ENCODE measurements around the gene LRRC49.

Gene LRRC49

GRCh38 chr15:71051539-71051938, 158.9 kb downstream of the LRRC49 start:
- no peak for DNase-seq (ENCODE audit: low spot score)

GRCh38 chr15:71052356-71052755, 159.7 kb downstream of the LRRC49 start:
- no peak for DNase-seq (ENCODE audit: low spot score)

GRCh38 chr15:71054286-71054952, 161.8 kb downstream of the LRRC49 start:
- no peak for DNase-seq (ENCODE audit: low spot score)

- DNase-seq (ENCODE audit: low spot score): no peak
These were observed 162.8 kb downstream of the LRRC49 start for GRCh38 chr15:71055461-71055860.

GRCh38 chr15:71056111-71056510, 163.5 kb downstream of the LRRC49 start:
- DNase-seq (ENCODE audit: low spot score): no peak

- DNase-seq (ENCODE audit: low spot score): no peak
These were observed 164.5 kb downstream of the LRRC49 start for GRCh38 chr15:71057143-71057542.

- DNase-seq (ENCODE audit: low spot score): no peak
These were observed 165.0 kb downstream of the LRRC49 start for GRCh38 chr15:71057581-71057980.

GRCh38 chr15:71060983-71061382, 168.4 kb downstream of the LRRC49 start:
- DNase-seq (ENCODE audit: low spot score): no peak

- DNase-seq (ENCODE audit: low spot score): no peak
These were observed 174.4 kb downstream of the LRRC49 start for GRCh38 chr15:71066983-71067382.

GRCh38 chr15:71069693-71070092, 177.1 kb downstream of the LRRC49 start:
- no peak for DNase-seq (ENCODE audit: low spot score)

GRCh38 chr15:71071529-71071928, 178.9 kb downstream of the LRRC49 start:
- no peak for DNase-seq (ENCODE audit: low spot score)

GRCh38 chr15:71072423-71072822, 179.8 kb downstream of the LRRC49 start:
- DNase-seq (ENCODE audit: low spot score): no peak

- DNase-seq (ENCODE audit: low spot score): no peak
These were observed 186.0 kb downstream of the LRRC49 start for GRCh38 chr15:71078506-71079207.

- DNase-seq (ENCODE audit: low spot score): no peak
These were observed 186.8 kb downstream of the LRRC49 start for GRCh38 chr15:71079208-71080044.

- DNase-seq (ENCODE audit: low spot score): no peak
These were observed 187.5 kb downstream of the LRRC49 start for GRCh38 chr15:71080166-71080565.

- DNase-seq (ENCODE audit: low spot score): no peak
These were observed 188.1 kb downstream of the LRRC49 start for GRCh38 chr15:71080705-71081104.

GRCh38 chr15:71082803-71083202, 190.2 kb downstream of the LRRC49 start:
- DNase-seq (ENCODE audit: low spot score): no peak

GRCh38 chr15:71083349-71083748, 190.7 kb downstream of the LRRC49 start:
- DNase-seq (ENCODE audit: low spot score): no peak

GRCh38 chr15:71084264-71084663, 191.6 kb downstream of the LRRC49 start:
- DNase-seq (ENCODE audit: low spot score): no peak

- DNase-seq (ENCODE audit: low spot score): no peak
These were observed 193.2 kb downstream of the LRRC49 start for GRCh38 chr15:71085809-71086208.

- DNase-seq (ENCODE audit: low spot score): no peak
These were observed 195.5 kb downstream of the LRRC49 start for GRCh38 chr15:71088155-71088554.

GRCh38 chr15:71088683-71089082, 196.1 kb downstream of the LRRC49 start:
- DNase-seq (ENCODE audit: low spot score): no peak

Data from SK-N-DZ (cell line).